C4-2B (cell line): ENCODE data around the gene PACSIN1.
A peak's percentile ranks its signal among the peaks of the same experiment; 100 is the strongest.

Experiments used
- H3K27ac ChIP-seq: fragments of 450-650 bp; 2 replicates; pipeline ENCODE4 v1.5.1; 2017
- CTCF ChIP-seq: fragments of 450-650 bp; conservative IDR thresholded peaks from 2 replicates; pipeline ENCODE4 v1.5.1; 2017; ENCODE audit warnings: mild to moderate bottlenecking
- ZFX ChIP-seq: fragments of 450-650 bp; IDR thresholded peaks from 2 replicates; pipeline ENCODE4 v1.6.1; 2017

PACSIN1 gene

GRCh38 chr6:34551720-34552119 lies 85.8 kb downstream of the PACSIN1 start:
- TF ChIP-seq ZFX (no peak), CTCF (no peak)
- peak overlapping the region; percentile 99 for H3K27ac ChIP-seq

- TF ChIP-seq CTCF = no peak
- TF ChIP-seq ZFX = no peak
- peak overlapping the region; percentile 99 for H3K27ac ChIP-seq
Measured at GRCh38 chr6:34552620-34553019, 86.7 kb downstream of the PACSIN1 start.

DNA sequence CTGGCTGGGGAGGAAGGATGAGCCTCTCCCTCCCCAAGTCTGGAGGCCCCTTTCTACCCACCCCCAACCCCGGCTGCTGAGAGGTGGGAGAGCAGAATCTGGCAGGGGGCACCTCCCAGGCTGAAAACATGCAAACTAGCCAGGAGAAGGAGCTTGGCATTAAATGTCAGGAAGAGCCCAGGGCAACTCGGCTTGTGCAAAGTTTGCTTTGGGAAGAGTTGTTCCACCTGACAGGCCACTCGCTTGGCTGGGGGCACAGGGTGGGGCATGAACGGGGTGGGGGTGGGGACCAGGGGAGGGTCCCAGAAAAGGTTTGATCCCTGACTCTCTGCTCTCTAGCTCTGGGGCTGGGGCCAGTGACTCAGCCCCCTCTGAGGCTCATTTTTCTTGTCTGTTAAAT lies 87.3 kb downstream of the PACSIN1 start:
- TF ChIP-seq ZFX = no peak
- no peak for TF ChIP-seq CTCF
- peak overlapping the region; percentile 99 for H3K27ac ChIP-seq

DNA sequence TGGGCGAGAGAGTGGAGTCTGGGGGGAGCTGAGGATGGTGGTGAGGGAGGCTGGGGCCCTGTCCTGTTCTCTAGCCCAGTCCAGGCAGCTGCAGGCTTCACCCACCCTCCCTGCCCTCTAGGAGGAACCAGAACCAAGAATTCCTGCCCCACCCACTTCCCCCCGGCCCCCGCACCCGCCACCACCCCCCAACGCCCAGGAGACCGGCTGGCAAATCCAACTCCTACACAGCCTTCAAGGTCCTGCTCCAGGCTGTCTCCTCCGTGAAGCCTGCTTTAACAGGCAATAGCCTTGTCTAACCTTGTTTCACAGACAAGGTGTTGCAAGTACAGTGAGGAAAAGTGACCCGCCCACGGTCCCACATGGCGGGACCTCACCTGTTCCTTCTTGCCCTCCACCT lies 87.9 kb downstream of the PACSIN1 start:
- TF ChIP-seq CTCF (no peak), ZFX (no peak)

GRCh38 chr6:34554291-34555006 lies 88.6 kb downstream of the PACSIN1 start:
- H3K27ac ChIP-seq = peak overlapping the region; percentile 99
- 0 out of 2 replicates have a peak, but pooled peaks have one; percentile 16 for TF ChIP-seq ZFX
- no peak for TF ChIP-seq CTCF

More for the DNA sequence above, 87.9 kb downstream of the PACSIN1 start:
- peak overlapping the region; percentile 99 for H3K27ac ChIP-seq

GRCh38 chr6:34555007-34555322 lies 89.1 kb downstream of the PACSIN1 start:
- TF ChIP-seq CTCF (no peak), ZFX (no peak)
- peak overlapping the region; percentile 99 for H3K27ac ChIP-seq

DNA sequence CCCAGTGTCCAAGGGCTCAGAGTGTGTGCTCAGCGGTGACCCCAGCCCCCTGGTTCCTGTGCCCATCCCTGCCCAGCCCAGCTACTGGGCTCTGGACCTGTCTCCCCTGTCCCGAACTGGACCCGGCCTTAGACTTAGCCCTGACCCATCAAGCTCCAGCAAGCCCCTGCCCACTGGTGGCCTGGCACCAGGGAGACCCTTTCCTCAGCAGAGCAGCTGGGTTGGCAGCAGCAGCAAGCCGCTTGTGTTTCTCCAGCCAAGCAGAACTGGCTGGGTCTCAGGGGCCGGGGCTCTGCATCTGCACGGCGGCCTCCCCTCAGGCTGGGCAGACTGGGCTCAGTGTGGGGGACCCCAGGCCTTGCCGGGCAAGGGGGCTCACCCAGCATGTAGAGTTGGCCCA lies 89.5 kb downstream of the PACSIN1 start:
- peak overlapping the region; percentile 99 for H3K27ac ChIP-seq

More for the DNA sequence above, 89.5 kb downstream of the PACSIN1 start:
- TF ChIP-seq ZFX (no peak), CTCF (no peak)
